PC-3 (cell line): ENCODE data around the gene ALKBH6.

Experiments
- EZH2 ChIP-seq: fragments of 300-600 bp; sonication (generic); IDR thresholded peaks from one replicate; pipeline ENCODE4 v1.6.1; 2017; ENCODE audit warnings: antibody characterized with exemption, mild to moderate bottlenecking, low read length; ENCODE audit not compliant: unreplicated experiment
- TF ChIP-seq, protein P1 (sequence below): fragments of 300-600 bp; sonication (generic); conservative IDR thresholded peaks from 2 replicates; pipeline ENCODE4 v1.5.1; 2017; ENCODE audit warnings: antibody characterized with exemption, low read depth, mild to moderate bottlenecking, low read length

DNA sequence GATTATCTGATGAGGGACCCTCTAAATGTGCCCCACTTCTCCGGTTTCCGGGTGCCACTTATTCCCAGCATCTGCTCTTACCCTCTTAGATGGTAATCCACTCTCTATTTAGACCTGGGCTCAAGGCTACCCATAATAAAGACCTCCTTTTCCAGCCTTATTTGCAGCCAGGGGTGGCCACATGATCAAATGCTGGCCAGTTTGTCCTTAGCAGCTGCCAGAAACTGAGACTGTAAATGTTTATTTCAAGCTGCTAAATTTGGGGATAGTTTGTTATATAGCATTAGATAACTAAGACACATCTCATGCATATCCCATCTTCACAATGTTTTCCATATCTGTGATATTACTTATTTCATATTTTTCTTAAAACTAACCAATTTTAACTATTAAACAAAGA is 29.9 kb upstream of the ALKBH6 start:
- TF ChIP-seq, protein P1, sequence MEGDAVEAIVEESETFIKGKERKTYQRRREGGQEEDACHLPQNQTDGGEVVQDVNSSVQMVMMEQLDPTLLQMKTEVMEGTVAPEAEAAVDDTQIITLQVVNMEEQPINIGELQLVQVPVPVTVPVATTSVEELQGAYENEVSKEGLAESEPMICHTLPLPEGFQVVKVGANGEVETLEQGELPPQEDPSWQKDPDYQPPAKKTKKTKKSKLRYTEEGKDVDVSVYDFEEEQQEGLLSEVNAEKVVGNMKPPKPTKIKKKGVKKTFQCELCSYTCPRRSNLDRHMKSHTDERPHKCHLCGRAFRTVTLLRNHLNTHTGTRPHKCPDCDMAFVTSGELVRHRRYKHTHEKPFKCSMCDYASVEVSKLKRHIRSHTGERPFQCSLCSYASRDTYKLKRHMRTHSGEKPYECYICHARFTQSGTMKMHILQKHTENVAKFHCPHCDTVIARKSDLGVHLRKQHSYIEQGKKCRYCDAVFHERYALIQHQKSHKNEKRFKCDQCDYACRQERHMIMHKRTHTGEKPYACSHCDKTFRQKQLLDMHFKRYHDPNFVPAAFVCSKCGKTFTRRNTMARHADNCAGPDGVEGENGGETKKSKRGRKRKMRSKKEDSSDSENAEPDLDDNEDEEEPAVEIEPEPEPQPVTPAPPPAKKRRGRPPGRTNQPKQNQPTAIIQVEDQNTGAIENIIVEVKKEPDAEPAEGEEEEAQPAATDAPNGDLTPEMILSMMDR, result no peak
- no peak for TF ChIP-seq EZH2
